H4 (cell line): ENCODE measurements around the gene AMOTL2. TPM values are rescaled to one million over a fixed set of nuclear protein-coding genes. Genes with fewer than 3 reads are reported as not detected.

Source experiments
- DNase-seq: peaks from one replicate; pipeline ENCODE4 v3.0.0-alpha.2; 2015; ENCODE audit warnings: low spot score
- total RNA-seq: library from RNA; depleted of rRNA; stranded (reverse); fragments of >200 nt; shearing (Covaris generic); gene quantifications from 2 replicates; pipeline ENCODE4 v1.2.3, GENCODE V29; 2014

AMOTL2 gene
- total RNA-seq, 1 experiment from 2014 or later, result 23.0 TPM

GRCh38 chr3:134353171-134353825 is 20.9 kb downstream of the AMOTL2 start:
- DNase-seq, result no peak

- DNase-seq, result no peak
These were observed 22.1 kb downstream of the AMOTL2 start for GRCh38 chr3:134352031-134352671.

- DNase-seq, result no peak
These were observed 22.8 kb downstream of the AMOTL2 start for GRCh38 chr3:134351427-134351826.

GRCh38 chr3:134350861-134351311 is 23.4 kb downstream of the AMOTL2 start:
- DNase-seq, result no peak

GRCh38 chr3:134350266-134350665 is 24.0 kb downstream of the AMOTL2 start:
- no peak for DNase-seq

- no peak for DNase-seq
These were observed 25.7 kb downstream of the AMOTL2 start for GRCh38 chr3:134348524-134348923.

GRCh38 chr3:134347551-134347950 is 26.7 kb downstream of the AMOTL2 start:
- no peak for DNase-seq

GRCh38 chr3:134346744-134347143 is 27.5 kb downstream of the AMOTL2 start:
- no peak for DNase-seq

GRCh38 chr3:134345202-134345601 is 29.0 kb downstream of the AMOTL2 start:
- DNase-seq, result no peak

GRCh38 chr3:134344560-134344959 is 29.7 kb downstream of the AMOTL2 start:
- no peak for DNase-seq

- no peak for DNase-seq
These were observed 32.0 kb downstream of the AMOTL2 start for GRCh38 chr3:134342259-134342658.

GRCh38 chr3:134341389-134341788 is 32.9 kb downstream of the AMOTL2 start:
- no peak for DNase-seq

- no peak for DNase-seq
These were observed 33.3 kb downstream of the AMOTL2 start for GRCh38 chr3:134340982-134341365.

GRCh38 chr3:134340362-134340981 is 33.8 kb downstream of the AMOTL2 start:
- DNase-seq, result no peak

- DNase-seq, result no peak
These were observed 34.3 kb downstream of the AMOTL2 start for GRCh38 chr3:134339913-134340312.

- DNase-seq, result no peak
These were observed 34.9 kb downstream of the AMOTL2 start for GRCh38 chr3:134339331-134339730.

GRCh38 chr3:134338516-134339261 is 35.6 kb downstream of the AMOTL2 start:
- DNase-seq, result no peak

GRCh38 chr3:134338201-134338512 is 36.1 kb downstream of the AMOTL2 start:
- DNase-seq, result no peak

GRCh38 chr3:134337511-134338200 is 36.6 kb downstream of the AMOTL2 start:
- no peak for DNase-seq

- DNase-seq, result no peak
These were observed 37.2 kb downstream of the AMOTL2 start for GRCh38 chr3:134337071-134337482.

- peak; percentile 71 for DNase-seq
These were observed 37.7 kb downstream of the AMOTL2 start for GRCh38 chr3:134336587-134336986.

GRCh38 chr3:134334901-134335280 is 39.4 kb downstream of the AMOTL2 start:
- no peak for DNase-seq
